ENCODE data around the gene MAMDC4.
A peak's percentile ranks its signal among the peaks of the same experiment; 100 is the strongest.
"Not testable (repeated sequence)": the region's sequence is repeated elsewhere in the genome, so short reads cannot be mapped to it uniquely, and the experiment has no call there.

The MAMDC4 gene

DNA sequence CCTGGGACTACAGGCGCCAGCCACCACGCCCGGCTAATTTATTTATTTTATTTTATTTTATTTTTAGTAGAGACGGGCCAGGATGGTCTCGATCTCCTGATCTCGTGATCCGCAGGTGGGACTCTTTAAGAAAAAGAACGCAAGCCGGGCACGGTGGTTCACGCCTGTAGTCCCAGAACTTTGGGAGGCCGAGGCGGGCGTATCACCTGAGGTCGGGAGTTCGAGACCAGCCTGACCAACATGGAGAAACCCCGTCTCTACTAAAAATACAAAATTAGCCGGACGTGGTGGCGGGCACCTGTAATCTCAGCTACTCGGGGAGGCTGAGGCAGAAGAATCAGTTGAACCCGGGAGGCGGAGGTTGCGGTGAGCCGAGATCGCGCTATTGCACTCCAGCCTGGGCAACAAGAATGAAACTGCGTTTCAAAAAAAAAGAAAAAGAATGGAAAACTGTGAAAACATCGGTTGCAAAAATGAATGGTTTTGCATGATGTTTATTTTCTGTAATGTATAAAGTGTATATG lies 14.8 kb downstream of the MAMDC4 start:
- H3K27me3 ChIP-seq (ENCODE audit: control insufficient read depth, insufficient read depth, low read length); H3K27ac ChIP-seq (ENCODE audit: low read length); H3K4me1 ChIP-seq (ENCODE audit: control insufficient read depth, insufficient read depth, low read length); H3K9me3 ChIP-seq (ENCODE audit: control insufficient read depth, insufficient read depth, low read length); DNase-seq (ENCODE audit: low read depth, low spot score): not testable (repeated sequence)
- Histone ChIP-seq H3K4me3 (ENCODE audit: low read length) (peak overlapping the region; percentile 74; the same call in 1 of the 2 replicates), H3K36me3 (ENCODE audit: control insufficient read depth, insufficient read depth, low read length) (peaks cover 20% of the 10 kb centered on the region)
- no CpG with 5 or more reads among the region's 29 CpGs for WGBS (ENCODE audit: insufficient coverage, insufficient read length)

- DNase-seq (ENCODE audit: low read depth, low spot score) = no peak
- H3K4me1 ChIP-seq (ENCODE audit: control insufficient read depth, insufficient read depth, low read length) = peaks cover 2% of the 10 kb centered on the region
- H3K27ac ChIP-seq (ENCODE audit: low read length) = no peak overlapping the region
- peaks cover 3% of the 10 kb centered on the region for H3K9me3 ChIP-seq (ENCODE audit: control insufficient read depth, insufficient read depth, low read length)
- no CpG with 5 or more reads among the region's 18 CpGs for WGBS (ENCODE audit: insufficient coverage, insufficient read length)
- H3K27me3 ChIP-seq (ENCODE audit: control insufficient read depth, insufficient read depth, low read length) = no peaks in the 10 kb centered on the region
- no peak overlapping the region for H3K4me3 ChIP-seq (ENCODE audit: low read length)
- H3K36me3 ChIP-seq (ENCODE audit: control insufficient read depth, insufficient read depth, low read length) = peaks cover 15% of the 10 kb centered on the region
Observed at GRCh38 chr9:136867480-136867879, 15.3 kb downstream of the MAMDC4 start.

DNA sequence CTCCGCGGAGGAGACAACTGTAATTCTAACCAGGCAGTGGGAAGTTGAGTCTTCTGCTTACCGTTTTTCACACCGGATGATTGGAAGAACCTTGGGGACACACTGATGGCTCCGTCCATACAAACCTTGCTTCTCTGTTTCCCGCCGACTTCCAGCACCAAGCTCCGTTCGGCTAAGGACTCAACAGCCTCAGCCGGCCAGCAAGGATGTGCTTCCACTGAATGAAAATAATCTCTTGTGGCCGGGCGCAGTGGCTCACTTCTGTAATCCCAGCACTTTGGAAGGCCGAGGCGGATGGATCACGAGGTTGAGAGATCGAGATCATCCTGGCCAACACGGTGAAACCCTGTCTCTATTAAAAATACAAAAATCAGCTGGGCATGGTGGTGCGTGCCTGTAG lies 15.8 kb downstream of the MAMDC4 start:
- H3K4me1 ChIP-seq (ENCODE audit: control insufficient read depth, insufficient read depth, low read length) = peaks cover 2% of the 10 kb centered on the region

GRCh38 chr9:136868644-136869043 lies 16.5 kb downstream of the MAMDC4 start:
- Histone ChIP-seq H3K27ac (ENCODE audit: low read length) (no peak overlapping the region), H3K36me3 (ENCODE audit: control insufficient read depth, insufficient read depth, low read length) (peaks cover 3% of the 10 kb centered on the region), H3K27me3 (ENCODE audit: control insufficient read depth, insufficient read depth, low read length) (no peaks in the 10 kb centered on the region), H3K4me3 (ENCODE audit: low read length) (no peak overlapping the region), H3K9me3 (ENCODE audit: control insufficient read depth, insufficient read depth, low read length) (peaks cover 3% of the 10 kb centered on the region), H3K4me1 (ENCODE audit: control insufficient read depth, insufficient read depth, low read length) (peaks cover 2% of the 10 kb centered on the region)
- DNase-seq (ENCODE audit: low read depth, low spot score) = no peak
- WGBS (ENCODE audit: insufficient coverage, insufficient read length) = no CpG with 5 or more reads among the region's 11 CpGs

More for the DNA sequence above, 15.8 kb downstream of the MAMDC4 start:
- Histone ChIP-seq H3K4me3 (ENCODE audit: low read length) (no peak overlapping the region), H3K27ac (ENCODE audit: low read length) (no peak overlapping the region), H3K27me3 (ENCODE audit: control insufficient read depth, insufficient read depth, low read length) (no peaks in the 10 kb centered on the region), H3K36me3 (ENCODE audit: control insufficient read depth, insufficient read depth, low read length) (peaks cover 10% of the 10 kb centered on the region), H3K9me3 (ENCODE audit: control insufficient read depth, insufficient read depth, low read length) (peaks cover 3% of the 10 kb centered on the region)
- DNase-seq (ENCODE audit: low read depth, low spot score) = no peak
- no CpG with 5 or more reads among the region's 18 CpGs for WGBS (ENCODE audit: insufficient coverage, insufficient read length)

- WGBS (ENCODE audit: insufficient coverage, insufficient read length) = no CpG with 5 or more reads among the region's 2 CpGs
- not testable (repeated sequence) for H3K4me3 ChIP-seq (ENCODE audit: low read length); H3K27ac ChIP-seq (ENCODE audit: low read length); H3K9me3 ChIP-seq (ENCODE audit: control insufficient read depth, insufficient read depth, low read length); H3K4me1 ChIP-seq (ENCODE audit: control insufficient read depth, insufficient read depth, low read length); H3K36me3 ChIP-seq (ENCODE audit: control insufficient read depth, insufficient read depth, low read length); DNase-seq (ENCODE audit: low read depth, low spot score); H3K27me3 ChIP-seq (ENCODE audit: control insufficient read depth, insufficient read depth, low read length)
Observed at GRCh38 chr9:136869611-136870010, 17.5 kb downstream of the MAMDC4 start.

DNA sequence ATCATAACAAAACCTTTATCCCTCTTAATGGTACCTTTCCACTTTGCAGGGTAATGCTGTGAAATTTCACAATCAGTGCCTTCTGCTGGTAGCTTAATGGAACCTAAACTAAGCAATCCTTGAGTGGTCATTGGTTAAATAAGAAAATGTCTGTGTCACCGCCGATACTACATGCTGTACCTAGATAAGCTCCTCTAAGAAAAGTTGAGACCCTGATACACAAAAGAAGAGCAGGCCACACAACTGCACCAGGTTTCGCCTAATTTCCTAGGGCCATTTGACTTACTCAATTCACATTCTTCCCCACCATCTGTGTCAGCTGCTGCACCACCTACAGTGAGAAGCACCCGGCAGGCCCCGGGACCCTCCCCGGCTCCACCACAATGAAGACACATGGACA lies 23.0 kb downstream of the MAMDC4 start:
- Histone ChIP-seq H3K4me1 (ENCODE audit: control insufficient read depth, insufficient read depth, low read length) (no peaks in the 10 kb centered on the region; the same call in 1 of the 2 replicates), H3K27ac (ENCODE audit: low read length) (no peak overlapping the region), H3K9me3 (ENCODE audit: control insufficient read depth, insufficient read depth, low read length) (peaks cover 3% of the 10 kb centered on the region), H3K4me3 (ENCODE audit: low read length) (no peak overlapping the region), H3K36me3 (ENCODE audit: control insufficient read depth, insufficient read depth, low read length) (no peaks in the 10 kb centered on the region), H3K27me3 (ENCODE audit: control insufficient read depth, insufficient read depth, low read length) (no peaks in the 10 kb centered on the region)
- DNase-seq (ENCODE audit: low read depth, low spot score) = no peak
- no CpG with 5 or more reads among the region's 6 CpGs for WGBS (ENCODE audit: insufficient coverage, insufficient read length)

- H3K4me1 ChIP-seq (ENCODE audit: control insufficient read depth, insufficient read depth, low read length) = no peaks in the 10 kb centered on the region; the same call in 1 of the 2 replicates
- DNase-seq (ENCODE audit: low read depth, low spot score) = no peak
- H3K27me3 ChIP-seq (ENCODE audit: control insufficient read depth, insufficient read depth, low read length) = no peaks in the 10 kb centered on the region
- H3K27ac ChIP-seq (ENCODE audit: low read length) = no peak overlapping the region
- WGBS (ENCODE audit: insufficient coverage, insufficient read length) = no CpG with 5 or more reads among the region's 5 CpGs
- no peak overlapping the region for H3K4me3 ChIP-seq (ENCODE audit: low read length)
- H3K9me3 ChIP-seq (ENCODE audit: control insufficient read depth, insufficient read depth, low read length) = no peaks in the 10 kb centered on the region; the same call in 1 of the 2 replicates
- H3K36me3 ChIP-seq (ENCODE audit: control insufficient read depth, insufficient read depth, low read length) = no peaks in the 10 kb centered on the region
Observed at GRCh38 chr9:136876476-136876875, 24.3 kb downstream of the MAMDC4 start.

DNA sequence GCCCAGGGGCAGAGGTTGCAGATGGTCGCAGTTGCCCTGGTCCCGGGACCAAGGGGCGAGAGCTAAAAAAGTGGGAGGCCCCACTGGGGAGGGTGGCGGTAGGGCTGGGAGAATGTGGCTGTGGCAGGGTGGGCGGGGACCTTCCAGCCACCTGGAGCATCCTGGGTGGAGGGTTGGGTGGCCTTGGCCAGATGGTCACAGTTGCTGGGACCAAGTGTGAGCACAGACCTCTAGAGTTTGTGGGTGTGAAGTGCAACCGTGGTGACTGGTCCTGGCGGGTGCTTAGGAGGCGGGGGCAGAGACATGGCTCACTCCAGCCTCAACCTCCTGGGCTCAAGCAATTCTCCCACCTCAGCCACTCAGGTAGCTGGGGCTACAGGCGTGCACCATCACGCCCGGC lies 28.5 kb downstream of the MAMDC4 start:
- H3K36me3 ChIP-seq (ENCODE audit: control insufficient read depth, insufficient read depth, low read length) = no peaks in the 10 kb centered on the region
- no peak for DNase-seq (ENCODE audit: low read depth, low spot score)
- H3K9me3 ChIP-seq (ENCODE audit: control insufficient read depth, insufficient read depth, low read length) = no peaks in the 10 kb centered on the region; the same call in 1 of the 2 replicates
- peaks cover 2% of the 10 kb centered on the region; the same call in 1 of the 2 replicates for H3K4me1 ChIP-seq (ENCODE audit: control insufficient read depth, insufficient read depth, low read length)
- H3K4me3 ChIP-seq (ENCODE audit: low read length) = no peak overlapping the region
- no peaks in the 10 kb centered on the region for H3K27me3 ChIP-seq (ENCODE audit: control insufficient read depth, insufficient read depth, low read length)
- WGBS (ENCODE audit: insufficient coverage, insufficient read length) = no CpG with 5 or more reads among the region's 11 CpGs
- H3K27ac ChIP-seq (ENCODE audit: low read length) = no peak overlapping the region

- H3K36me3 ChIP-seq (ENCODE audit: control insufficient read depth, insufficient read depth, low read length) = no peaks in the 10 kb centered on the region
- DNase-seq (ENCODE audit: low read depth, low spot score) = no peak
- peaks cover 2% of the 10 kb centered on the region; the same call in 1 of the 2 replicates for H3K4me1 ChIP-seq (ENCODE audit: control insufficient read depth, insufficient read depth, low read length)
- H3K4me3 ChIP-seq (ENCODE audit: low read length) = no peak overlapping the region
- no peak overlapping the region for H3K27ac ChIP-seq (ENCODE audit: low read length)
- WGBS (ENCODE audit: insufficient coverage, insufficient read length) = no CpG with 5 or more reads among the region's 9 CpGs
- H3K27me3 ChIP-seq (ENCODE audit: control insufficient read depth, insufficient read depth, low read length) = no peaks in the 10 kb centered on the region
- H3K9me3 ChIP-seq (ENCODE audit: control insufficient read depth, insufficient read depth, low read length) = no peaks in the 10 kb centered on the region; the same call in 1 of the 2 replicates
Observed at GRCh38 chr9:136881691-136882108, 29.6 kb downstream of the MAMDC4 start.

GRCh38 chr9:136882109-136882946 lies 30.2 kb downstream of the MAMDC4 start:
- WGBS (ENCODE audit: insufficient coverage, insufficient read length) = no CpG with 5 or more reads among the region's 19 CpGs
- Histone ChIP-seq H3K4me3 (ENCODE audit: low read length) (no peak overlapping the region), H3K27me3 (ENCODE audit: control insufficient read depth, insufficient read depth, low read length) (no peaks in the 10 kb centered on the region), H3K4me1 (ENCODE audit: control insufficient read depth, insufficient read depth, low read length) (peaks cover 2% of the 10 kb centered on the region; the same call in 1 of the 2 replicates), H3K36me3 (ENCODE audit: control insufficient read depth, insufficient read depth, low read length) (no peaks in the 10 kb centered on the region), H3K27ac (ENCODE audit: low read length) (no peak overlapping the region), H3K9me3 (ENCODE audit: control insufficient read depth, insufficient read depth, low read length) (no peaks in the 10 kb centered on the region; the same call in 1 of the 2 replicates)
- no peak for DNase-seq (ENCODE audit: low read depth, low spot score)
